Ovary (tissue), 3 donors: Measurements from ENCODE around the gene MYO9A.

ENCODE experiments used
- CTCF ChIP-seq, 3 donors: fragments of 450-650 bp in 2 of 3; fragments of 200-600 bp in 1 of 3; IDR thresholded peaks; one replicate each; pipeline versions ENCODE4 v1.5.1 to v1.8.0; 2016 to 2022; ENCODE audit warnings: antibody characterized with exemption in 3 of 3, mild to moderate bottlenecking in 1 of 3
- EP300 ChIP-seq: sonication (generic); formaldehyde crosslinking; IDR thresholded peaks from one replicate; pipeline ENCODE4 v1.6.1; 2017; ENCODE audit warnings: antibody characterized with exemption
- POLR2A ChIP-seq: fragments of 450-650 bp; IDR thresholded peaks from one replicate; pipeline ENCODE4 v1.6.1; 2017; ENCODE audit warnings: antibody characterized with exemption, mild to moderate bottlenecking, moderate library complexity
- donor health status: DM: no; HTN: no; CAD: no.

GRCh38 chr15:71811036-71811736 is 306.8 kb downstream of the MYO9A start:
- TF ChIP-seq CTCF (IDR thresholded peaks at IDR 0.05) (no peak), POLR2A (no peak), EP300 (no peak)
